Activated naive CD8-positive, alpha-beta T cell treated with anti-CD3 and anti-CD28 coated beads, Interleukin-2, amount 10 ng/mL, durations not matched to agents 7 days and 5 days (primary cell): ENCODE measurements around the gene SMARCA5. TPM values are rescaled to one million over a fixed set of nuclear protein-coding genes. Genes with fewer than 3 reads are reported as not detected.
"Not testable (repeated sequence)": the region's sequence is repeated elsewhere in the genome, so short reads cannot be mapped to it uniquely, and the experiment has no call there.

Experiments used
- ATAC-seq: fragments of 150-1000 bp; cut with Tn5 transposase; one replicate; pipeline ENCODE4 v1.10.0; 2021; ENCODE audit warnings: low read depth, moderate library complexity
- POLR2A ChIA-PET: fragments of 350-600 bp; sonication (Branson Sonifier 250); formaldehyde crosslinking; loops from one replicate; lab custom pipeline; 2021; ENCODE audit warnings: antibody characterized with exemption; lab: Charles Lee
- DNase-seq: peaks from one replicate; pipeline ENCODE4 v3.0.0; 2021
- H3K27ac Mint-ChIP-seq: one replicate; pipeline ENCODE4 v1.8.0; 2022; ENCODE audit warnings: mild to moderate bottlenecking, mixed read lengths
- H3K27me3 Mint-ChIP-seq: one replicate; pipeline ENCODE4 v1.8.0; 2022; ENCODE audit warnings: mild to moderate bottlenecking, moderate library complexity, mixed read lengths
- H3K36me3 Mint-ChIP-seq: one replicate; pipeline ENCODE4 v1.8.0; 2021; ENCODE audit warnings: mild to moderate bottlenecking, mixed read lengths
- H3K4me1 Mint-ChIP-seq: one replicate; pipeline ENCODE4 v1.8.0; 2021; ENCODE audit warnings: mixed read lengths
- H3K4me3 Mint-ChIP-seq: one replicate; pipeline ENCODE4 v1.8.0; 2022; ENCODE audit warnings: mild to moderate bottlenecking, moderate library complexity, mixed read lengths
- H3K9me3 Mint-ChIP-seq: one replicate; pipeline ENCODE4 v1.8.0; 2021; ENCODE audit warnings: mixed read lengths
- total RNA-seq, 2 experiments: library from RNA; stranded (reverse); gene quantifications; one replicate each; pipeline ENCODE4 v1.2.3, GENCODE V29; 2021

Gene SMARCA5
- total RNA-seq, 2 experiments from 2014 or later, result 52.4 to 52.7 TPM

DNA sequence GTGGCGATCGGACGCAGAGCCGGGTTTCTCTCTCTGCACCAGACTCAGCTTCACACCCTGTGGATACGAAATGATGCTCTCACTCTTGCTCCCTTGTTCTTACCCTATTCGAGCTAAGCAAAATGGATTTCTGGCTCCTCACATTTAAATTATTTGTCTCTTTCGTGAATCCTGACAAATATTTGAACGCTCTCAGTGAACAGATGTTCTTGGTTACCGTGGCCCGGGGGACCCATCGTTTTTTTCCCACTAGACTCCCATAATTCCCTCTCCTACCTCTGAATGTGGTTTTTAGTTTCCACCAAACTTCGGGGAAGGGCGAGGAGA, 630 bp downstream of the SMARCA5 start:
- Mint-ChIP-seq H3K27me3 (peaks cover 4% of the 10 kb centered on the region), H3K9me3 (no peaks in the 10 kb centered on the region), H3K27ac (peak overlapping the region; percentile 99), H3K4me1 (peaks cover 24% of the 10 kb centered on the region), H3K4me3 (peak overlapping the region; percentile 96), H3K36me3 (peaks cover 8% of the 10 kb centered on the region)
- DNase-seq (no peak), ATAC-seq (no peak)
- POLR2A ChIA-PET, result interaction anchor here (0.7 to 1.6 kb wide), 5 partner anchors 11 to 668 kb away, joined by 3 to 10 read pairs (median 4); partner anchors contain the start of genes INPP4B and USP38

- no peak for ATAC-seq
- Mint-ChIP-seq H3K4me1 (peaks cover 27% of the 10 kb centered on the region), H3K9me3 (no peaks in the 10 kb centered on the region), H3K27me3 (peaks cover 4% of the 10 kb centered on the region), H3K27ac (peak overlapping the region; percentile 99), H3K36me3 (peaks cover 11% of the 10 kb centered on the region), H3K4me3 (peak overlapping the region; percentile 96)
- DNase-seq, result peak; percentile 34
- POLR2A ChIA-PET, result interaction anchor here (0.7 to 1.6 kb wide), 5 partner anchors 11 to 668 kb away, joined by 3 to 10 read pairs (median 4); partner anchors contain the start of genes INPP4B and USP38
Measured at GRCh38 chr4:143514497-143514896, 995 bp downstream of the SMARCA5 start.

DNA sequence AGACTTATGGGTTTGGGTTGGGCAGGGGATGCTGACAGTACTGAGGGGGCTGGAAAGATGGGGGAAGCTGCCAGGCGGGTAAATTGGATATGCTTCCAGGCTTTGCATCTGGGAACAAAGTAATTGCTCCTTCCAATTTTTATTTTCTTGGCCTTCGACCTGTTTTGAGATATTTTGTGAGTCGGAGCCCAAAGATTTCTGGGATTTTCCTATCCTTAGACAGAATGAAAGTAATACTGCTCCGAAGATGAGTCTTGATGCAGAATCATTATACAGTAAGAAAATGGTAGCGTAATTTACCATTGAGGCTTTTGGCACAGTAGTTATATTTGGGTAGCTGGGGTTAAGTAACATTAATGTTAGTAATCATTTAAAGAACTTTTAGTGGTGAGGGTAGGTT, 1.4 kb downstream of the SMARCA5 start:
- DNase-seq (no peak), ATAC-seq (no peak)
- POLR2A ChIA-PET, result interaction anchor here (1.6 kb wide), 1 partner anchor 11 kb away, joined by 4 read pairs; no protein-coding TSS in a partner anchor
- H3K4me3 Mint-ChIP-seq, result peak overlapping the region; percentile 96
- peaks cover 14% of the 10 kb centered on the region for H3K36me3 Mint-ChIP-seq
- peaks cover 4% of the 10 kb centered on the region for H3K27me3 Mint-ChIP-seq
- peaks cover 29% of the 10 kb centered on the region for H3K4me1 Mint-ChIP-seq
- peak overlapping the region; percentile 99 for H3K27ac Mint-ChIP-seq
- no peaks in the 10 kb centered on the region for H3K9me3 Mint-ChIP-seq

GRCh38 chr4:143515905-143516304, 2.4 kb downstream of the SMARCA5 start:
- peak overlapping the region; percentile 40 for H3K27ac Mint-ChIP-seq
- peak overlapping the region; percentile 96 for H3K4me3 Mint-ChIP-seq
- peaks cover 14% of the 10 kb centered on the region for H3K36me3 Mint-ChIP-seq
- DNase-seq (no peak), ATAC-seq (no peak)
- POLR2A ChIA-PET, result no interaction called here
- H3K9me3 Mint-ChIP-seq, result no peaks in the 10 kb centered on the region
- peaks cover 29% of the 10 kb centered on the region for H3K4me1 Mint-ChIP-seq
- H3K27me3 Mint-ChIP-seq, result no peaks in the 10 kb centered on the region

GRCh38 chr4:143517764-143518163, 4.3 kb downstream of the SMARCA5 start:
- Mint-ChIP-seq H3K27me3 (no peaks in the 10 kb centered on the region), H3K4me1 (peaks cover 30% of the 10 kb centered on the region), H3K4me3 (no peak overlapping the region), H3K27ac (no peak overlapping the region), H3K9me3 (no peaks in the 10 kb centered on the region), H3K36me3 (peaks cover 18% of the 10 kb centered on the region)
- POLR2A ChIA-PET, result no interaction called here
- ATAC-seq (no peak), DNase-seq (no peak)

DNA sequence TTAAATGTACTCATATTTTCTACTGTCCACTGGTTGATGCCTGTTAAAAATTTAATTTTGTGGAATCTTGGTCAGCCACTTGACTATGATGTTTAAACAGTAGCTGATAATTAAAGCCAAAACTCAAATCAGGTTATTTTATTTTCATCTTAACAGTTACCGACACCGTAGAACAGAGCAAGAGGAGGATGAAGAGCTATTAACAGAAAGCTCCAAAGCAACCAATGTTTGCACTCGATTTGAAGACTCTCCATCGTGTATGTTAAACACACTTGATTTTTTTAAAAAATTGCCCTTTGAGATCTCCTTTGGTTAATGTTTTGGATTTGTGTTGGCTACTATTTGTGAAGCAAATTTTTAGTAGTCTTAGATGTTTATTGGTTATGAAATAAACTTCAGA, 10.7 kb downstream of the SMARCA5 start:
- H3K4me3 Mint-ChIP-seq, result no peak overlapping the region
- H3K4me1 Mint-ChIP-seq, result peaks cover 16% of the 10 kb centered on the region
- ATAC-seq (no peak), DNase-seq (no peak)
- H3K36me3 Mint-ChIP-seq, result peaks cover 30% of the 10 kb centered on the region
- H3K27ac Mint-ChIP-seq, result no peak overlapping the region
- H3K27me3 Mint-ChIP-seq, result no peaks in the 10 kb centered on the region
- H3K9me3 Mint-ChIP-seq, result no peaks in the 10 kb centered on the region
- POLR2A ChIA-PET, result no interaction called here

DNA sequence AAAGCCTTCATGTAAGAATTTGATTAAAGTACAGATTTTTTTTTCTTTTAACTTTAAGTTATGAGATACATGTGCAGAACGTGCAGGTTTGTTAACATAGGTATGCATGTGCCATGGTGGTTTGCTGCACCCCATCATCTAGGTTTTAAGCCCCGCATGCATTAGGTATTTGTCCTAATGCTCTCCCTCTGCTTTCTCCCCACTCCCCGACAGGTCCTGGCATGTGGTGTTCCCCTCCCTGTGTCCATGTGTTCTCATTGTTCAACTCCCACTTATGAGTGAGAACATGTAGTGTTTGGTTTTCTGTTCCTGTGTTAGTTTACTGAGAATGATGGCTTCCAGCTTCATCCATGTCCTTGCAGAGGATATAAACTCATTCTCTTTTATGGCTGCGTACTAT, 14.5 kb downstream of the SMARCA5 start:
- ATAC-seq, H3K9me3 Mint-ChIP-seq, H3K27me3 Mint-ChIP-seq, H3K4me3 Mint-ChIP-seq, DNase-seq, POLR2A ChIA-PET: not testable (repeated sequence)
- Mint-ChIP-seq H3K36me3 (peaks cover 26% of the 10 kb centered on the region), H3K4me1 (peaks cover 10% of the 10 kb centered on the region), H3K27ac (peak overlapping the region; percentile 11)

DNA sequence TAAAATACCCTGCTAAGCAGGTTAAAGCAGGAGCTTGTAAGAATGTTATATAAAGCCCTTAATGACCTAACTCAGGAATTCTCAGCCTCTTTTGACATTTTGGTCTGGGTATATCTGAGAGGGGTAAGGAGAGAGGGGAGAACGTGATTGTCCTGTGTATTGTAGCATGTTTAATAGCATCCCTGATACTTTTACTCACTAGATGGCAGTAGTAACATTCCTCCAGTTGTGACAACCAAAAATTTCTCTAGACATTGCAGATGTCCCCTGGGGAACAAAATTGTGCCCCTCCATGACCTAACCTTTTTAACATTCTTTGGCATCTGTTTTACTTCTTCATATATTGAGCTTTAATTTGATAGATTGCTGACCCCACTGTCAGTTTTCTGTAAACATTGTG, 17.9 kb downstream of the SMARCA5 start:
- Mint-ChIP-seq H3K27me3 (no peaks in the 10 kb centered on the region), H3K9me3 (no peaks in the 10 kb centered on the region), H3K36me3 (peaks cover 35% of the 10 kb centered on the region), H3K27ac (no peak overlapping the region), H3K4me1 (peaks cover 5% of the 10 kb centered on the region), H3K4me3 (no peak overlapping the region)
- DNase-seq (no peak), ATAC-seq (no peak)
- POLR2A ChIA-PET, result no interaction called here

- POLR2A ChIA-PET, result interaction anchor here (0.6 kb wide), 1 partner anchor 18 kb away, joined by 3 read pairs; no protein-coding TSS in a partner anchor
- DNase-seq, result no peak
- Mint-ChIP-seq H3K36me3 (peaks cover 36% of the 10 kb centered on the region), H3K9me3 (no peaks in the 10 kb centered on the region), H3K4me3 (no peak overlapping the region), H3K27ac (no peak overlapping the region), H3K4me1 (peaks cover 5% of the 10 kb centered on the region), H3K27me3 (no peaks in the 10 kb centered on the region)
- ATAC-seq, result no peak
Measured at GRCh38 chr4:143531788-143532491, 18.4 kb downstream of the SMARCA5 start.

DNA sequence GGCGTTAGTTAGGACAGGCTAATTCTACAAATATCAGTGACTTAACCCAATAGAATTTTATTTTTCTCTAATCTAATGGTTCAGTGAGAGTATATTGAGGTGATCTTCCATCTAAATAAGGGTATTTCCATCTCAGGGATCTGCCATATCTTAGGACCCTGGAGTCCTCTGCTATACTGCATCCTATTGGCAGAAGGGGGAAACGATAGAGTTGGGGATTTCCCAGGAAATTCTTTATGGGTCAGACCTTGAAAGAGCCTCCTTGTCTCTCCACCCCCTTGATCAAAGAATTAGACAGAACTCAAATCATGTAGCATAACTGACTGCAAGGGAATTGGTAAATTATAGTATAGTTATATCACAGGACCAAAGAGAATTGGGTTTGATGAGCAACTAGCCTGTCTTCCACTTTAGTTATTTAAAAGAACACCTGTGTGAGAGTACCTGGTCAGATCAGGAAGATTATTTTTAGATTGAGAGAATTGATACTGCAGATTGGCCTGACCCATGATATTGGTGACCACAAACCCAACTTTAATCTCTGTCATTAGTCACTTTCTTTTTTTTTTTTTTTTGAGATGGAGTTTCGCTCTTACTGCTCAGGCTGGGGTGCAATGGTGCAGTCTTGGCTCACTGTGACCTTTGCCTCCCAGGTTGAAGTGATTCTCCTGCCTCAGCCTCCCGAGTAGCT, 25.6 kb downstream of the SMARCA5 start:
- H3K9me3 Mint-ChIP-seq, result peaks cover 2% of the 10 kb centered on the region
- H3K36me3 Mint-ChIP-seq, result peaks cover 59% of the 10 kb centered on the region
- H3K27ac Mint-ChIP-seq, result no peak overlapping the region
- H3K27me3 Mint-ChIP-seq, result no peaks in the 10 kb centered on the region
- DNase-seq, result no peak
- H3K4me3 Mint-ChIP-seq, result no peak overlapping the region
- peaks cover 4% of the 10 kb centered on the region for H3K4me1 Mint-ChIP-seq
- ATAC-seq, result no peak
- POLR2A ChIA-PET, result no interaction called here

GRCh38 chr4:143539670-143540023, 26.1 kb downstream of the SMARCA5 start:
- Mint-ChIP-seq H3K4me3 (no peak overlapping the region), H3K27ac (no peak overlapping the region), H3K9me3 (peaks cover 2% of the 10 kb centered on the region), H3K4me1 (peaks cover 4% of the 10 kb centered on the region), H3K27me3 (no peaks in the 10 kb centered on the region), H3K36me3 (peaks cover 59% of the 10 kb centered on the region)
- POLR2A ChIA-PET, result no interaction called here
- ATAC-seq (no peak), DNase-seq (no peak)

GRCh38 chr4:143549928-143550327, 36.4 kb downstream of the SMARCA5 start:
- Mint-ChIP-seq H3K4me3 (no peak overlapping the region), H3K9me3 (no peaks in the 10 kb centered on the region), H3K27ac (no peak overlapping the region), H3K4me1 (peaks cover 2% of the 10 kb centered on the region), H3K36me3 (peaks cover 36% of the 10 kb centered on the region), H3K27me3 (no peaks in the 10 kb centered on the region)
- POLR2A ChIA-PET, result interaction anchor here (0.6 kb wide), 1 partner anchor 17 kb away, joined by 3 read pairs; no protein-coding TSS in a partner anchor
- no peak for ATAC-seq
- DNase-seq, result no peak

DNA sequence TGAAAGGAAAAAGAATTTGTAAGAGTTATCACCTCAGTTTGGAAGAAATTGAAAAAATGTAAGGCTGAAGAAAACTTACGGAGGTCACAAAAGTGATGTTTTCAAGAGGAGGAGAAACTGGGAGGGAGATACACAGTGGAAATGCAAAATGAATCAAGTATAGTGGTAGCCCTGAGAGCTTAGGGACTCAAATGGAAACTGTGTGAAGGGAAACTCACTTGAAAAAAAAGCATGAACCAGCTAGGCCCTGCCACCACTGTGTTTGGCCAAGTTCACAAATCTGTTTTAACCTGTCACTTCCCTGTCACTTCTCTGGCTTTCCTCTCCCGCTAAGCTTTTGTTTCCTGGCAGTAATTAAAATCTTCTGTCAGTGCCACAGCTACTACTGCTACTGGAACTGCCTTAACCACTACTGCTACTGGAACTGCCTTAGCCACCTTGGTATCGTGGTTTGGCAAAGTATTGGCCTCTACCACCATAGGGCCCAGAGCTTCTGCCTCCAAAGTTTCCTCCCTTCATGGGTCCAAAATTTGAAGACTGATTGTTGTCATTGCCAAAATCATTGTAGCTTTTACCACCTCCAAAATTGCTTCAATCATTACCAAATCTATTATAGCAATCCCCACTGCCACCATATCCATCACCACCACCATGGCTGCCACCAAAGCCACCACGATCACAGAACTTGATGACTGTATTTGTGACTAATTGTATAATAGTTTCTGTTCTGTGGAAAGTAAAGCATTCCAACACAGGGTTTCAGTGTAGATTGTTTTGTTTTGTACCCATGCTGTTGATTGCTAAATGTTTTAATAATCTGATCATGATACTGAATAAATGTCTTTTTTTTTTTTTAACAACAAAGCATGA, 41.5 kb downstream of the SMARCA5 start:
- peaks cover 23% of the 10 kb centered on the region for H3K36me3 Mint-ChIP-seq
- H3K27ac Mint-ChIP-seq, result no peak overlapping the region
- no peak for ATAC-seq

More for the DNA sequence above, 41.5 kb downstream of the SMARCA5 start:
- Mint-ChIP-seq H3K27me3 (no peaks in the 10 kb centered on the region), H3K4me3 (no peak overlapping the region), H3K4me1 (peaks cover 17% of the 10 kb centered on the region), H3K9me3 (no peaks in the 10 kb centered on the region)
- POLR2A ChIA-PET, result interaction anchor here (0.7 kb wide), 1 partner anchor 703 kb away, joined by 3 read pairs; no protein-coding TSS in a partner anchor
- no peak for DNase-seq
